ENCODE data around the gene SLC17A8. TPM values are rescaled to one million over a fixed set of nuclear protein-coding genes. Genes with fewer than 3 reads are reported as not detected.

SLC17A8 gene
- polyA plus RNA-seq, 5 donors, result 2.0 to 4.6 (median 3.2) TPM

GRCh38 chr12:100368066-100368465, 11.2 kb downstream of the SLC17A8 start:
- no peak for DNase-seq

GRCh38 chr12:100371146-100371545, 14.3 kb downstream of the SLC17A8 start:
- no peak for DNase-seq

- no peak for DNase-seq
These were observed 16.2 kb downstream of the SLC17A8 start for GRCh38 chr12:100372853-100373640.

GRCh38 chr12:100375038-100375735, 18.3 kb downstream of the SLC17A8 start:
- DNase-seq, result peak; percentile 52 to 60

GRCh38 chr12:100376161-100376560, 19.3 kb downstream of the SLC17A8 start:
- DNase-seq, result no peak

GRCh38 chr12:100381379-100381778, 24.5 kb downstream of the SLC17A8 start:
- no peak for DNase-seq

GRCh38 chr12:100382338-100382737, 25.5 kb downstream of the SLC17A8 start:
- DNase-seq, result no peak

GRCh38 chr12:100383586-100384558, 27.0 kb downstream of the SLC17A8 start:
- DNase-seq, result no peak

- DNase-seq, result no peak
These were observed 27.7 kb downstream of the SLC17A8 start for GRCh38 chr12:100384559-100384935.

- no peak for DNase-seq
These were observed 31.5 kb downstream of the SLC17A8 start for GRCh38 chr12:100388382-100388781.

GRCh38 chr12:100391856-100392255, 35.0 kb downstream of the SLC17A8 start:
- DNase-seq, result no peak

GRCh38 chr12:100393200-100393599, 36.3 kb downstream of the SLC17A8 start:
- no peak for DNase-seq

- no peak for DNase-seq
These were observed 38.9 kb downstream of the SLC17A8 start for GRCh38 chr12:100395811-100396210.

GRCh38 chr12:100398307-100398706, 41.4 kb downstream of the SLC17A8 start:
- DNase-seq, result no peak

GRCh38 chr12:100399095-100399494, 42.2 kb downstream of the SLC17A8 start:
- no peak for DNase-seq

GRCh38 chr12:100401660-100402059, 44.8 kb downstream of the SLC17A8 start:
- no peak for DNase-seq

GRCh38 chr12:100402763-100403162, 45.9 kb downstream of the SLC17A8 start:
- no peak for DNase-seq

- DNase-seq, result no peak
These were observed 46.6 kb downstream of the SLC17A8 start for GRCh38 chr12:100403446-100403845.

- DNase-seq, result peak; percentile 8 to 24
These were observed 48.0 kb downstream of the SLC17A8 start for GRCh38 chr12:100404769-100405407.

GRCh38 chr12:100413001-100413400, 56.1 kb downstream of the SLC17A8 start:
- DNase-seq, result no peak

- no peak for DNase-seq
These were observed 57.9 kb downstream of the SLC17A8 start for GRCh38 chr12:100414739-100415138.

GRCh38 chr12:100422646-100423045, 65.8 kb downstream of the SLC17A8 start:
- DNase-seq, result no peak
